SW 1271 (cell line): ENCODE data around the gene CEP89.
"Not testable (repeated sequence)": the region's sequence is repeated elsewhere in the genome, so short reads cannot be mapped to it uniquely, and the experiment has no call there.

ENCODE experiments used
- DNase-seq, 2 experiments: peaks; one replicate each; lab custom pipeline; 2025; lab: John Stamatoyannopoulos, UW

CEP89 gene

DNA sequence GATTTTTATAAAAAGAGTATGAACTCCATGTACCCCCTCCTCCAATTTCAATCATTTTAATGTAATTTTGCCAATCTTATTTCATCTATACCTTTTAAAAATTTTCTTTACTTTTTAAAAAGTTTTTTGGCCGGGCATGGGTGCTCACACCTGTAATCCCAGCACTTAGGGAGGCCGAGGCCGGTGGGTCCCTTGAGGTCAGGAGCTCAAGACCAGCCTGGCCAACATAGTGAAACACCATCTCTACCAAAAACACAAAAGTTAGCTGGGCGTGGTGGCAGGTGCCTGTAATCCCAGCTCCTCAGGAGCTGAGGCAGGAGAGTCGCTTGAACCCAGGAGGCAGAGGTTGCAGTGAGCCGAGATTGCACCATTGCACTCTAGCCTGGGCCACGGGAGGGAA, 138.4 kb downstream of the CEP89 start:
- DNase-seq = not testable (repeated sequence)

DNA sequence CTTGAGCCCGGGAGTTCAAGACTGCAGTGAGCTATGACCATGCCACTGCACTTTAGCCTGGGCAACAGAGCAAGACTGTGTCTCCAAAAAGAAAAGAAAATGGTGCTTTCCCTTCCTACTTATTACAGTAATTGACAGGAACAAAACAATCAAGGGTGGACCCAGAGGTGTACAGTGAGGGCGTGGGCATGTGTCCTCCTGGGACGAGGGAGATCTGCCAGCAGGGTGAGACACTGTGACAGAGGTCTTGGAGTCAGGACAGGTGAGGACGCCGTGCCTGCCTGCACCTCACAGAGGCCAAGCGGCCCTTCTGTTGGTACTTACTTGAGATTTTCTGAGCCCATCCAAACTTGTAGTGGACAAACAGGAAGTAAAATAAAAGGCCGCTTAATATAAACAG, 138.9 kb downstream of the CEP89 start:
- not testable (repeated sequence) for DNase-seq

DNA sequence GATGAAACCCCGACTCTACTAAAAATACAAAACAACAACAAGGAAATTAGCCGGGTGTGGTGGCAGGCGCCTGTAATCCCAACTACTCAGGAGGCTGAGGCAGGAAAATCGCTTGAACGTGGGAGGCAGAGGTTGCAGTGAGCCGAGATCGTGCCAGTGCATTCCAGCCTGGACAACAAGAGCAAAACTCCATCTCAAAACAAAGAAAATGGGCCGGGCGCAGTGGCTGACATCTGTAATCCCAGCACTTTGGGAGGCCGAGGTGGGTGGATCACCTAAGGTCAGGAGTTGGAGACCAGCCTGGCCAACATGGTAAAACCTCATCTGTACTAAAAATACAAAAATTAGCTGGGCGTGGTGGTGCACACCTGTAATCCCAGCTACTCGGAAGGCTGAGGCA, 139.7 kb downstream of the CEP89 start:
- not testable (repeated sequence) for DNase-seq

DNA sequence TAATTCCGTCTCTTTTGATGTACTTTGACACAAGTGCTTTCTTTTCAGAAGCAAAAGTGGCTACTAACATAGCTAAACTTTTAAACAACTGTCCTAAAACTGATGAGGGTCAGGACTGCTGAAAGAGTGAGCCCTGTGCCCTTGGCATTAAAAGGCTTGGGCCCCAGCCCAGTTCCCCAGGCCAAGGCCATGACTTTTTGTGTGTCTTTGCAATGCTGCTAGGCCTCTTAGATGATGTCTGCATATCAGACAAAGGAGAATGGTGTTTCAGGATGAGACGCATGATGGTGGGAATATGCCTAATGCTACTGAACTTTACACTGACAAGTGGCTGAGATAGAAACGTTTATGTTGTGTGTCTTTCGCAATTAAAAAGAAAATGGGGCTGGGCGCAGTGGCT, 140.1 kb downstream of the CEP89 start:
- no peak for DNase-seq

DNA sequence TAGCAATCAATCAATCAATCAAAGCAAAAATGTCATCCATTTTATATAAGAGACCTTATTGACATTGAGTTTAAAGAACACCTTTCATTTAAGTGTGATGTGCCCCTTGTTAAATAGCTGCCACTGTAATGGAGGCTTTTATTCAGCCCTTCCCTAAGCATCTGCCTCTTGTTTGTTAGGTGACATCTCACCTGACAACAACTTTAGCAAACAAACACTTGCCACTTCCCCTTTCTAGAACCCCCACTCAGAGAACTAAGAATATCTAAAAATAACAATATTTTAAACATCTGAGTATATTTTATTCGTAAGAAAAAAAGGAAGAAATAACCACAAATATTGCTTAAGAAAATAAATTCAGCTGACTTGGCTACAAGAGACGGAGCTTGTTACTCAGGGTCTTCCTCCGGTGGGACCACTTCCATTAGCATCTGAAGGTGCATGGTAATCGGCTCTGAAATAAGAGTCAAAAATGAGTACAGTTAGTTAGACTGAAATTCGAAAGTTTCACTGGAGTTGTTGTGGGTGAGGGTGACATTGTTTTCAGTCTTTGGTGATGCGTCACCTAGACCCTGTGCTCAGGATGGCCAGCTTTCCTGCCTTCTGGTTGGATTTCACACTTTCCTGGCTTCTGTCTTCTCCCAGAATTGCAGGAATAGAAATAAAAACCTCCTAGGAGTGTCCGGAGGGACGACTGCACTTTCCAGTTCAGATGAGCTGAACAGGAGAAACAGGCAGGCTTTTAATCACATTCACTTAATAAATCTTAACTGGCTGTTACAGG, 141.3 kb downstream of the CEP89 start:
- no peak for DNase-seq

DNA sequence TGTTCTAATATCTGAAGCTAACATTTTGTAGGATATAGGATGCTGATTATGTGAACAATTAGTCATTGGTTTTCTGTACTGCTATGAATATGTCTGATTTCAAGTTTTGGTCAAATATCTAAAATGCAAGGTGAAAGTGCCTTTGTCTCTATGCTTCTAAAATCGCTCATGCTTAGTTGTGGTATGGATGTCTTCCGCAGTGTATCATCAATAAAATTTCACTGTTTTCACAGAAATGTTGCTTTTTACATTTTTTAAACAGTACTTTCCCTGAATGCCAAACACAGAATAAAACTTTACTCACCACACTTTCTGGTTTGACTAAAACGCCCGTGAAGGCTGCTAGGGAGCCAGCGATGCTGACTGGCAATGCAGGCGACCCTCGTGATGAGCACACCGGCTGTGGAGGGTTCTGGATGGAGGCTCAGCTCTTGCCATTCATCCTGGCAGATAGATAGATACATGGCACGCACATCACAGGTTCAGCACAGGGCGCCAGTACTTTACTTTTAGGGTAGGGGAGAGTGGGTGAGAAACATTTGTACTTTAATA, 142.3 kb downstream of the CEP89 start:
- no peak for DNase-seq

DNA sequence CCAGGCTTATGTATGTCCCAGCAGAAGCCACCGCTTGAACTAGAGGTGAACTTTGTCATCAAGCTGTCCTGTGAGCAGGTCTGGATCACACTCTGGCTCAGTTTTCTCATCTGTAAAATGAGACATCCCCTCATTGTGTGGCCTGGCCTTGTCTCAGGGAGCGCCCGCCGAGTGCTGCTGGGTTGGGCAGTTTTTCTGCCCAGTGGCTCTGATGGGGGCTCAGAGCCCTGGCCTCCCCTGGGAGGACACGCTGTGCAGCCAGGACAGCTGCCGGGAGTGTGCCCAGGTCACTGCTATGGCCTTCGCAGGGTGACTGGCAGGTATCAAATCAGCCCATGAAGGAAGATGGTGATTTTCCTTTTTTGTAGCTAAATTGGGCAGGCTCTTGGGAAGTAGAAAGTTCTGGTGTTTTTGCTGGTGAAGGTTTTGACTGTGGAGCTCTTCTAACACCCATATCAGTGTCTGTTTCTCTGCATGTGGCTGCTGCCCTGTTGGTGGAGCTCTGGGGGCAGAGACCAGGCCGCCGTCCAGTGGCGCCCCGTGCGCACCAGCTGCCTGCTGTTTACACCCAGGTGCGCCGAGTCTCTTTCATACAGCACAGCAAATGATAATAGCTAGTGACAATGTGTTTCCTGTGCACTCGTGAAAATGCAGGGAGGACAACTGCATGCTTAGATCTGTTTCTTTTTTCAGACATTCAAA, 143.0 kb downstream of the CEP89 start:
- no peak for DNase-seq

DNA sequence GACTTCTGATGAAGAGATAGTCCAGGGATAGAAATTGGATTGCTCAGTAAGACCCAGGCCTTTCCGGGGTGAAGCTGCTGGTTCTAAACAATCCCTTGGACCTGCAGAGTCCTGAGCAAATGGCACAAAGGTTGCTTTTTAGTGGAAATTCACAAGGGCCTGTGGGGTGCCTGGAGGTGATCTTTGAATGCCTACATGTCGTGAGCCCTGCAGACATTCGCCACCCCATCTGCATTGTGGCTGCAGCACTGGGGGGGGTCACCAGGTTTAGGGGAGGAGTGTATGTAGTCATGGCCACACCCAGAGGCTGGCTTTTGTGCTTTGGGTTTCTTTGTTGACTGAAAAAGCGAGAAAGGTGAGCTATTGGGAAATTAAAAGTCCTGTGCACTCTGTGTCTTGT, 143.6 kb downstream of the CEP89 start:
- no peak for DNase-seq
